ENCODE measurements around the gene RIPOR3. TPM values are rescaled to one million over a fixed set of nuclear protein-coding genes. Genes with fewer than 3 reads are reported as not detected.
"Not testable (repeated sequence)": the region's sequence is repeated elsewhere in the genome, so short reads cannot be mapped to it uniquely, and the experiment has no call there.

Gene RIPOR3
- total RNA-seq, 2 experiments from 2014 or later: not detected

DNA sequence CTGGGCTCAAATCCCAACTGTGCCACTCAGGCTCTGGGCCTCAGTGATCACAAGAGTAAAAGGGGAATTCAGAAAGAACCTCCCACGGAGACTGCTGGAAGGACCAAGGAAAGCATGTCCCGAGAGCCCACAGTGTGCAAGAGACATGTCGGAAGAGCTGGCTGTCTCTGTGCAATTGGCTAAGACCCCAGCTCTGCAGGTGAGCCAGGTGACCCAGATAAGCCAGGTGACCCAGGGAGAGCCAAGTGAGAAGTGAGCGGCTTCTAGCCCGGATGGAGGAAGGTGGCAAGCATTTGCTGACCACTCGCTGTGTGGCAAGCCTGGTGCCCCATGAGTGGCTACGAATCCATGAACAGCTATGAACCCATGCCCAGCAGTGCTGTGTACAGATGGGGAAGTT, 59.1 kb downstream of the RIPOR3 start:
- DNase-seq: no peak
- H3K27me3 Mint-ChIP-seq: peaks cover 7% of the 10 kb centered on the region
- H3K4me3 Mint-ChIP-seq: no peak overlapping the region
- H3K27ac Mint-ChIP-seq: no peak overlapping the region
- no peaks in the 10 kb centered on the region for H3K9me3 Mint-ChIP-seq
- H3K36me3 Mint-ChIP-seq: no peaks in the 10 kb centered on the region
- H3K4me1 Mint-ChIP-seq: peaks cover 1% of the 10 kb centered on the region

DNA sequence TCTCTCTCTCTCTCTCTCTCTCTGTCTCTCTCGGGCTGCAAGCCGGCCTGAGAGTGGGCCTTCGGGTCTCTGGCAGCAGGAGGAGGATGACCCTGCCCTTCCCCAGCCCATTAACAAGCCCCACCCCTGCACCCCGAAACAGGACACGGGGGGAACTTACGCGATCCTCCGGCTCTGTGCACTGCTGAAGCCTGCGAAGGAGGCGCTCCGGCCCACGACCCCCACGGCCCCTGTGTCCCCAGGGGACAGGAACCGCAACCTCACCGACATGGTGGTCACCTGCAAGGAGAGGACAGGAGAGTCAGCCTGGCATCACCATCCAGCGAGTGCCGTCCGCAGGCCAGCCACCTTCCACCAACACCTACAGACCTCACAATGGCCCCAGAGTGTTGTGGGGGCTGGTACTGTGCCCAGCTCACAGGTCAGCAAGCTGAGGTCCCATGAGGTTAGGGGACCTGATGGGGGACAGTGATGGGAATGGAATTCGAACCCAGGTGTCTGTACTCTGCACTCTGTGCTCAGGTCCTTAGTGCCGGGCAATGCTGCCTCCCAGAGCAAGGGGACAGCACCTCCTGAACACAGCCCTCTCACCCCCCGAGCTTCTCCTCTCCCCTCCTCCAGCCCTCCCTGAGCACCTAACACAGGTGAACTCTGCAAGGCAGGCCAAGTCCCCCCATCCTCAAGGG, 60.6 kb downstream of the RIPOR3 start:
- DNase-seq: no peak
- H3K27ac Mint-ChIP-seq: no peak overlapping the region
- H3K9me3 Mint-ChIP-seq: no peaks in the 10 kb centered on the region
- no peaks in the 10 kb centered on the region for H3K36me3 Mint-ChIP-seq
- H3K4me3 Mint-ChIP-seq: no peak overlapping the region
- no peaks in the 10 kb centered on the region for H3K4me1 Mint-ChIP-seq
- H3K27me3 Mint-ChIP-seq: peaks cover 5% of the 10 kb centered on the region

DNA sequence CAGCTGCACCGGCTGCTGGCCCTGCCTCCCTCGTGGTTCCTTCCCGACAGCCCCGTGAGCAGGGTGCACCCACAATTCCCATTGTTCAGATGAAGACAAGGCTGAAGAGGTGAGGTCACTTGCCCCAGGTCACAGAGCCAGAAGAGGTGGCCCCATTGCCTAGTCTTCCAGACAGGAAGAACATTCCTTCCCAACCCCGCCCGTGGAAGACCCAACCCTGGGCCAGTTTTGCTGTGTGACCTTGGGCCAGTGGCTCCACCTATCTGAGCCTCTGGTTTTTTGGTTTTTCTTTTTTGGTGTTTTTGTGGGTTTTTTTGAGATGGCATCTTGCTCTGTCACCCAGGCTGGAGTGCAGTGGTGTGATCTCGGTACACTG, 61.7 kb downstream of the RIPOR3 start:
- DNase-seq: no peak
- Mint-ChIP-seq H3K4me1 (no peaks in the 10 kb centered on the region), H3K27me3 (no peaks in the 10 kb centered on the region), H3K27ac (no peak overlapping the region), H3K4me3 (no peak overlapping the region), H3K36me3 (no peaks in the 10 kb centered on the region), H3K9me3 (no peaks in the 10 kb centered on the region)

DNA sequence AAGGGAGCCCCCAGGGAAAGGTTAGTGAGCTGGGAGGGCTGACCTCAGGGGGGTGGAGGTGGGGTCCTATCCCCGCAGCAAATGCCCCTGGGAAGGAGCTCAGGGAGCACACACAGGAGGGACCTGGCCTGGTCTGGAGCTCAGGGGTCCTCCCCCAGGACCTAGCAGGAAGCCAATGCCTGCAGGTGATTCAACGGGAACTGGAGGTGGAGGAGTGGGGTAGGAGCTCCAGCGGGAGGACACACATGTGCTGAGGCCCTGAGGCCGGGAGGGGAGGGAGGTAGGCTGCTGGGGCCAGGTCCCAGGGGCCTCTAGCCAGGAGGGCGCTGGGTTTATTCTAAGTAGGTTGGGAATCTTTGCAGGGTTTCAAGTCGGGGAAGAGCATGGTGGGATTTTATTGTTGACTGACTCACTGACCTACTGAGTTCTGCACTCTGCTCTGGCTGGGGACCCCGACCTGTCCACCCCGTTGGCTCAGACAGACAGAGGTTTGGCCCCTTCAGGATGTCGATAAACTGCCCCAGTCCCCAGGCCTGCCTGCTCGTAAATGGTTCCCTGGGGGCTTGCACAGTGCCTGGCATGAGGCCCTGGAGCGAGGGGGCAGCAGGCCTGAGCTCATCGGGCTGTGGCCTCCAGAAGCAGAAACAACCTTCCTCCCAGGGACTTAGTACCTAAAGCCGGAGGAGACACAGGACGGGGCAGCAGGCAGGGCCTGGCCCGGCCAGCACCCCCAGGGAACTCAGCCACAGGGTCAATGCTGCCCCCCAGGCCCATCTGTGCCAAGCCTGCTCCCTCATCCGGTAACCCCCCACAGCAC, 62.3 kb downstream of the RIPOR3 start:
- H3K9me3 Mint-ChIP-seq: no peaks in the 10 kb centered on the region
- H3K36me3 Mint-ChIP-seq: no peaks in the 10 kb centered on the region
- H3K27ac Mint-ChIP-seq: no peak overlapping the region
- no peaks in the 10 kb centered on the region for H3K27me3 Mint-ChIP-seq
- DNase-seq: no peak
- H3K4me1 Mint-ChIP-seq: no peaks in the 10 kb centered on the region
- no peak overlapping the region for H3K4me3 Mint-ChIP-seq

DNA sequence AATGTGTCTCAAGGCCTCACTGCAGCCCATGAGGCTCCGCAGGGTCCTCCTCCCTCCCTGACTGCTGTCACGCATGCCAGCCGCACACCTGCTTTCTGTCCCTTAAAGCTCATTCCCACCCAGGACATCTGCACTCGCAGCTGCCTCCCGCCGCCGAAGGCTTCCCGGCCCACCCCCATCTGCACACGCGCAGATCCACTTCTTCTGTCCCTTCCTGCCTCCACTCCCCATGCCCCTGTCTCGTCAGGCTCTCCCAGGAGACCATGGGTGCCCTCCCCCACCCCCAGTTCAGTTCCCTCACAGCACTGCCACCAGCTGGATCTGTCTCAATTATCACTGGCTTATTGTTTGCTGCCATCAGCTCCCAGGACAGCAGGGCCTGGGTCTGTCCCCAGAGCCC, 63.0 kb downstream of the RIPOR3 start:
- no peaks in the 10 kb centered on the region for H3K9me3 Mint-ChIP-seq
- no peaks in the 10 kb centered on the region for H3K4me1 Mint-ChIP-seq
- no peaks in the 10 kb centered on the region for H3K36me3 Mint-ChIP-seq
- no peak for DNase-seq
- H3K4me3 Mint-ChIP-seq: no peak overlapping the region
- H3K27me3 Mint-ChIP-seq: no peaks in the 10 kb centered on the region
- H3K27ac Mint-ChIP-seq: no peak overlapping the region

DNA sequence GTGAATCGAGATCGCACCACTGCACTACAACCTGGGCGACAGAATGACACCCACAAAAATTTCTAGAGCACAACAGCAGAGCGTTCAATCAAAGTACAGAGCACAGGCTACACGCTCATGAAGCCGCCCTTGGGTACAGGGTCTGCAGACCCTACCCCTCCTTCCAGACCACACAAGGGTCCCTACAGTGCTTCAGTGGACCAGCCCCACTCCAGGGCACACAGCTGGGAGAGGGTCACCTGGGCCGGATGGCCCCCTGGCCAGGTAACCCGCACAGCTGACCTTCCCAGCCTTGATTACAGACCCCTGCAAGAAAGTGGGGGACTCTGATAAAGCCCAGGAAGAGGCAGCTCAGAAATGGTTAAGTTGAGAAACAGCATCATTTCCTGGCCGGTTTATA, 63.6 kb downstream of the RIPOR3 start:
- DNase-seq: no peak
- Mint-ChIP-seq H3K9me3 (no peaks in the 10 kb centered on the region), H3K27me3 (no peaks in the 10 kb centered on the region), H3K4me1 (no peaks in the 10 kb centered on the region), H3K36me3 (no peaks in the 10 kb centered on the region), H3K4me3 (no peak overlapping the region), H3K27ac (no peak overlapping the region)

DNA sequence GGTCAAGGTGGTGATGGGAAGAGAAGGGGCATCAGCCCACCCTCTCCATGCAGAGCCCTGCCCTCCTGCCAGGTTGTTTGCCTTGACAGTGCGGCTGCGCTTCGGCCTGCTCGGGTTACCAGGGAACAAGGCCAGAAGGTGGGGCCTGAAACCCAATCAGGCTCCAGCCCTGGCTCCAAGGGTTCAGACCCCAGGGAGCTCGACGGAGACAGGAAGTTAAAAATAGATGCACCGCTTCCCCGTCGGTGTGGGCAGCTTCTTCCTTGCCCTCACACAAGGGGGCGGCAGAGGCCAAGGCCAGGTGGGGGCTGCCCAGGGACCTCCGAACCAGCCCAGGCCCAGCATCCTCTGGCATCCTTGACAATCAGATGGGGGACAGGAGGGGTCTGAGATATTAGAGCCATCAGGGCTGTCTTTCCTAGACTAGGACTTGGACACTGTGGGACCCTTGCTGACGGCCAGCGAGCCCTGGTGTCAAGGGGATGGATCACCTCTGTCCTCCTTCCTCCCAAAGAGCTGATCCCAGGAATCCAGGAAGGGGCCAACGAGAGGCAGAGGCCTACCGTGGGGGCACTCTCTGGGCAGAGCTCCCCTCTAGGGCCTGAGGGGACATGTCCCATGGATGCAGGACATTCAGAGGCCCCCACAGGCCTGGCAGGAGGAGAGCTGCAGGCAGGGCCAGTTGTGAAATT, 65.2 kb downstream of the RIPOR3 start:
- peak; percentile 41 for DNase-seq
- no peaks in the 10 kb centered on the region for H3K36me3 Mint-ChIP-seq
- no peaks in the 10 kb centered on the region for H3K9me3 Mint-ChIP-seq
- H3K27ac Mint-ChIP-seq: no peak overlapping the region
- no peak overlapping the region for H3K4me3 Mint-ChIP-seq
- no peaks in the 10 kb centered on the region for H3K27me3 Mint-ChIP-seq
- H3K4me1 Mint-ChIP-seq: no peaks in the 10 kb centered on the region

DNA sequence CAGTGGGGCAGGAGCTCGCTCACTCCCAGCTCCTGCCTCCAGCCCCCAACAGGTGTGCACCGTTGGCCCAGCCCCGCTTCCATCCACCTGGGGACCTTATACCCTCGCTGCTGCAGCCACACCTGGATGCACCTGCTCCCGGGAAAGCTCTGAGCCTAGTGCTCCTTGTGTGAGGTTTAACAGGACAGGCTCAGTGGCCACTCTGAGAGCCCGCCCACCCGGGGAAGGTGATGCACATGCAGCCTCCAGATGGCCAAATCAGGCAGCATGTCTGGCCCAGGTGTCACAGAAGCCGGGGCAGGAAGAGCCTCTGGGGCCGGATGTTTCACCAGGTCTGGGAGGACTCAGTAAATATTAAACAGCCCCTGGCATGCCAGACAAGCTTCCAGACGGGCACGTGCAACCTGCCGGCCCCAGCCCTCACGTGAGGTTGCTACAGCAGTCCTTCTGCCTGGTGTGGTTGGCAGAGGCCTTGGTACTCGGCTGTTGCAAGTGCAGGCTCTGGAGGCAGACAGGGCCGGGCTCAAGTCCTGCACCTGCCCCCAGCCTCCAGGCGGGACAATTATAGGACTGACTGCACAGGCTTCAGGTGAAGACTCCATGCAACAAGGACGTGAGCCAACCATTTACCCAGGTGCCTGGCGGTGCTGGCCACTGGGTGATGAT, 66.9 kb downstream of the RIPOR3 start:
- DNase-seq: no peak
- no peak overlapping the region for H3K27ac Mint-ChIP-seq
- peaks cover 6% of the 10 kb centered on the region for H3K9me3 Mint-ChIP-seq
- no peaks in the 10 kb centered on the region for H3K36me3 Mint-ChIP-seq
- H3K4me1 Mint-ChIP-seq: no peaks in the 10 kb centered on the region
- no peak overlapping the region for H3K4me3 Mint-ChIP-seq
- no peaks in the 10 kb centered on the region for H3K27me3 Mint-ChIP-seq

DNA sequence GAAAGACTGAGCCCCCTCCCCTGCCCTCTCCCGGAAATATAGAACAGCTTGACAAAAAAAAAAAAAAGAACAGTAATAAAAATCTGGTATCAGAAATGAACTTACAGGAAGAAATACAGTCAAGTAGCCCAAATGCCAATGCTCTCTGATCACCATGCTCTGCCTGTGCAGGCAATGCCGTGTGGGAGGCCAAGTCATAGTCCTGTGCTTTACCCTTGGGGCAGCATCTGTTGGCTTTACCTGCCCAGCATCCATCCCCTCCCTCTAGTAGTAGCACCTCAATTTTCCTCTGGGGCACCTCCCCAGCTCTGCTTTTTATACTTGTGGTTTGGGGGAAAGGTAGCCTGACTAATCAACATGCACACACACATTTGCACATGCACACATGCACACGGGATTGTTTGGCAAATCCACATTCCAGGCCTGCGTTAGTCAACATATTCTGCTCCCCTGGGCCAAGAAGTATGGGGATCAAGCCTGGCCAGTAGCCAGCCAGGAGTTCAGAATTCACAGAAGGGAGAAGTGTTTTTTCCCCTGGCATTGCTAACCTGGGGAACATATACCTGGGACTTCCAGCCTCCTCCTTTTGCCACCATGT, 70.2 kb downstream of the RIPOR3 start:
- no peak overlapping the region for H3K27ac Mint-ChIP-seq
- H3K4me1 Mint-ChIP-seq: no peaks in the 10 kb centered on the region
- peaks cover 6% of the 10 kb centered on the region for H3K9me3 Mint-ChIP-seq
- H3K36me3 Mint-ChIP-seq: no peaks in the 10 kb centered on the region
- H3K4me3 Mint-ChIP-seq: no peak overlapping the region
- no peak for DNase-seq
- H3K27me3 Mint-ChIP-seq: no peaks in the 10 kb centered on the region

DNA sequence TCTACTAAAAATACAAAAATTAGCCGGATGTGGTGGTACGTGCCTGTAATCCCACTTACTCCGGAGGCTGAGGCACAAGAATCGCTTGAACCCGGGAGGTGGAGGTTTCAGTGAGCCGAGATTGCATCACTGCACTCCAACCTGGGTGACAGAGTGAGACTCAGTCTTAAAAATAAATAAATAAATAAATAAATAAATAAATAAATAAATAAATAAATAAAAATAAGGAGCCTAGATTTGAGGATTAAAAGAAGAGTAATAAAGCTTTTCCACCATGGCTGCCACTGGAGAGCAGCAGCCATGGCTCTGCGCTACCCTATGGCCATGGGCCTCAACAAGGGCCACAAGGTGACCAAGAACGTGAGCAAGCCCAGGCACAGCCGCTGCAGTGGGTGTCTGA, 70.9 kb downstream of the RIPOR3 start:
- not testable (repeated sequence) for H3K36me3 Mint-ChIP-seq, H3K27me3 Mint-ChIP-seq, H3K4me3 Mint-ChIP-seq, H3K4me1 Mint-ChIP-seq, DNase-seq, H3K27ac Mint-ChIP-seq, H3K9me3 Mint-ChIP-seq

DNA sequence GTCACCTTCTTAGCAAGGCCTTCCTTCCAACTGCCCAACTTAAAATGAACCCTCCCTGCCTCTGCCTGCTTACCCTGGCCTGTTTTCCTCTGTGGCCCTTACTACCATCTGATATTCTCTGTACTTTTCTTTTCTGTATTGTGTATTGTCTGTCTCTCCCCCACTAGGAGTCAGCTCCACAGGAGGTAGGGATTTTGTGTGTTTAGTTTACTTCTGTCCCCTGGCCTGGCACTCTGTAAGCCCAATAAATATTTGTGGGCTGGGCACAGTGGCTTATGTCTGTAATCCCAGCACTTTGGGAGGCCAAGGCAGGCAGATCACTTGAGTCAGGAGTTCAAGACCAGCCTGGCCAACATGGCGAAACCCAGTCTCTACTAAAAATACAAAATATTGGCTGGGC, 72.8 kb downstream of the RIPOR3 start:
- no peaks in the 10 kb centered on the region for H3K36me3 Mint-ChIP-seq
- no peak overlapping the region for H3K4me3 Mint-ChIP-seq
- no peaks in the 10 kb centered on the region for H3K4me1 Mint-ChIP-seq
- no peak for DNase-seq
- peaks cover 6% of the 10 kb centered on the region for H3K9me3 Mint-ChIP-seq
- H3K27me3 Mint-ChIP-seq: no peaks in the 10 kb centered on the region
- H3K27ac Mint-ChIP-seq: no peak overlapping the region

DNA sequence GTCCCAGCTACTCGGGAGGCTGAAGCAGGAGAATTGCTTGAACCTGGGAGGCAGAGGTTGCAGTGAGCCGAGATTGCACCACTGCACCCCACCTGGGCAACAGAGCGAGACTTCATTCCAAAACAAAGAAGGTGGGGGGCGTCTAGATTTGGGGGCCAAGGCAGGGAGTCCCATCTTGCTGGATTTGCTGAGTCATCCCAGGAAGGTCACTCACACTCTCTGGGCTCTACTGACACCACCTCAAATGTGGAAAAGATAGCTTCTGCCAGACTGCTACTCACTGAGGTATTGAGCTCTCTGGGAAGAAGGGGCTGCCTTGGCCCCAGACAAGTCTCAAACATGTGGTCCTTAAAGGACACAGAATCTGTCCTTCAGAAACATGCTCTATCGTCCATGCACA, 74.3 kb downstream of the RIPOR3 start:
- Mint-ChIP-seq H3K27me3 (no peaks in the 10 kb centered on the region), H3K36me3 (no peaks in the 10 kb centered on the region), H3K4me3 (no peak overlapping the region), H3K4me1 (no peaks in the 10 kb centered on the region), H3K27ac (no peak overlapping the region), H3K9me3 (peaks cover 6% of the 10 kb centered on the region)
- no peak for DNase-seq

DNA sequence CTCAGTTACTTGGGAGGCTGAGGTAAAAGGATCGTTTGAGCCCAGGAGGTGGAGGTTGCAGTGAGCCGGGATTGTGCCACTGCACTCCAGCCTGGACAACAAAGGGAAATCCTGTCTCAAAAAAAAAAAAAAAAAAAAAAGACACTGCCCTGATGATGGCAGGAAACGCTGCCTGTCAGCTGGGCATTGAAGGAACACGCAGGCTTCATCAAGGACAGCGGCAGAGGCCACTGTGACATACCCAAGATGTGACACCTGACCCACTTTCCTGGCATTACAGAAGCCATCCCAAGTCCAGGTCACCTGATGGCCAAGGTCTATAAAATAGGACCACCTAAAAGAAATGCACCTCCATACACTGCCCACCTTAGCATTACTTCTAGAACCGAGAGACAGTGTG, 75.9 kb downstream of the RIPOR3 start:
- Mint-ChIP-seq H3K27ac (no peak overlapping the region), H3K4me3 (no peak overlapping the region), H3K4me1 (no peaks in the 10 kb centered on the region), H3K9me3 (no peaks in the 10 kb centered on the region), H3K36me3 (no peaks in the 10 kb centered on the region), H3K27me3 (no peaks in the 10 kb centered on the region)
- DNase-seq: no peak

DNA sequence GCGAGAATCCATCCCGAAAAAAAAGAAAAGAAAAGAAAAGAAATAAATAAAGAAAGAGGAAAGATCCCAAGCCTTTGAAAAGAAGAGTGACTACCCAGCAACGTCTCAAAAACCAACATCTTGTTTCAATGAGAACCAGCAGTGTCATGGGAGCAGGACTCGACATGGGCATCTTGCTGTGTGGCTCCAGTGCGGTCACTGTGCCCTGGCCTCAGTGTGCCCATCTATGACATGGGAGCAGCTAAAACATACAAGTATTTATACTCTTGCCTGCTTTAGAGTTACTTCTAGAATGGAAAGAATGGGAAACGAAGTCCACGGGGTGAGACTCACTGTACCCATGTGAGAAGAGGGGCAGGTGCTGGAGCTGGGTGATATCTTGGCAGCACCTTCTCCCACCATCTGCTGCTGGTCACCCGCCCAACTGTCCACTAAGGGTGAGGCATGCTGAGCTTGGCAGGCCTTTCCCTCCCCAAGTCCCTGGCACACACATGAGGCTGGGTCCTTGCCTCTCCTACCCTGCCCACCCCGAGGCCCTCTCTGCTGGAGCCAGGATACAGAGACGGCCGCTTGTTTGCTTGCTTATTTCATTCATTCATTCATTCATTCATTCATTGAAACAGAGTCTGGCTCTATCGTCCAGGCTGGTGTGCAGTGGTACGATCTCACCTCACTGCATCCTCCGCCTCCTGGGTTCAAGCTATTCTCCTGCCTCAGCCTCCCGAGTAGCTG, 77.7 kb downstream of the RIPOR3 start:
- Mint-ChIP-seq H3K9me3 (no peaks in the 10 kb centered on the region), H3K27me3 (no peaks in the 10 kb centered on the region), H3K36me3 (no peaks in the 10 kb centered on the region), H3K27ac (no peak overlapping the region), H3K4me1 (no peaks in the 10 kb centered on the region), H3K4me3 (no peak overlapping the region)
- no peak for DNase-seq
